ENCODE data around the gene CATSPER1.
"Not testable (repeated sequence)": the region's sequence is repeated elsewhere in the genome, so short reads cannot be mapped to it uniquely, and the experiment has no call there.

CATSPER1 gene

DNA sequence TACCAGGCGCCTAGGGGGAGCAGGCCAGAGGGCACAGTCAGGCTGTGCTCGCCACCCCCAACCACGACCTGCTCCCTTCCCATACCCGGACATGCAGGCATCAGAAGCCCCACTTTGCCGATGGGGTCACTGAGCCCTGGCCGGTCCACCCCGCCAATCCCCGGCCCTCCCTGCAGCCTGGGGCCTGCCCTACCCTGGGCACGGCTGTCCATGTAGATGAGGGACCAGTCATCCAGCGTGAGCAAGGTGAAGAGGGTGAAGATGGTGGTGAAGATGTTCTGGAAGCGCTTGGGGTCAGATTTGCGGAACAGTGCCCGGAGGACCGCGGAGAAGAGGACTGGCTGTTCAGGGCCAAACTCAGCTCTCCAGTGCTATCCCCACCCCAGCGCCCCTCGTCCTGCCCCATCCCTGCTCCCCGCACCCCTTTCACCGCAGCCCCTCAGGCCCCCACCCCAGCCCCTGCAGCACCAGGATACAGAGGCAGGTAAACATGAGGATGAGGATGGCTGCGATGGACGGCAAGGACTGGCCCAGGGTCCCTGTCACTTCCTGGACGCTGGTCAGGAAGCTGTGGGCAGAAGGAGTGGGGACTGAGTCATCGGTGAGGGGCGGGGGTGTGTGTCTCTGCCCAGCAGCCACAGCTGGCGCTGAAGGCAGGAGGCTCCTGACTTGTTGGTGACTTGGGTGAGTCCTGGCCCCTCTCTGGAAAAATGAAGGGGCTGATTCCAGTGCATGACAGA is 5.5 kb downstream of the CATSPER1 start:
- no peak for DNase-seq

GRCh38 chr11:66020212-66020611 is 6.1 kb downstream of the CATSPER1 start:
- no peak for DNase-seq

DNA sequence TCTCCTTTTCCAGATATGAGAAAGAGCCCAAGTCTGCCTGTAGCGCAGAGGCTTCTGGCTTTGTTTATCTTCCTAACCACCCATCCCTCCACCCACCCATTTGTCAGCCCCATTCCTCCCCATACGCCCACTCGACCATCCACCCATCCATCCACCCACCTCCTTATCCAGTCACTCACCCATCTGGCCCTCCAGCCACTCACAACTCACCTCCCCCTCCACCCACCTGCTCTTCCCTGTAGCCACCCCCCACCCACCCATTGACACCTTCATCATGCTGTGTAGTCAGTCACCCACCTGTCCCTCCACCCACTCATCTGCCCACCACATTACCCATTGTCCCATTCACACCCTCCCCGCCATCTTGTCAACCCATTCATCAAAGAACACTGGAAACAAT is 9.0 kb downstream of the CATSPER1 start:
- DNase-seq, result no peak

- no peak for DNase-seq
These were observed 9.5 kb downstream of the CATSPER1 start for GRCh38 chr11:66016793-66017177.

DNA sequence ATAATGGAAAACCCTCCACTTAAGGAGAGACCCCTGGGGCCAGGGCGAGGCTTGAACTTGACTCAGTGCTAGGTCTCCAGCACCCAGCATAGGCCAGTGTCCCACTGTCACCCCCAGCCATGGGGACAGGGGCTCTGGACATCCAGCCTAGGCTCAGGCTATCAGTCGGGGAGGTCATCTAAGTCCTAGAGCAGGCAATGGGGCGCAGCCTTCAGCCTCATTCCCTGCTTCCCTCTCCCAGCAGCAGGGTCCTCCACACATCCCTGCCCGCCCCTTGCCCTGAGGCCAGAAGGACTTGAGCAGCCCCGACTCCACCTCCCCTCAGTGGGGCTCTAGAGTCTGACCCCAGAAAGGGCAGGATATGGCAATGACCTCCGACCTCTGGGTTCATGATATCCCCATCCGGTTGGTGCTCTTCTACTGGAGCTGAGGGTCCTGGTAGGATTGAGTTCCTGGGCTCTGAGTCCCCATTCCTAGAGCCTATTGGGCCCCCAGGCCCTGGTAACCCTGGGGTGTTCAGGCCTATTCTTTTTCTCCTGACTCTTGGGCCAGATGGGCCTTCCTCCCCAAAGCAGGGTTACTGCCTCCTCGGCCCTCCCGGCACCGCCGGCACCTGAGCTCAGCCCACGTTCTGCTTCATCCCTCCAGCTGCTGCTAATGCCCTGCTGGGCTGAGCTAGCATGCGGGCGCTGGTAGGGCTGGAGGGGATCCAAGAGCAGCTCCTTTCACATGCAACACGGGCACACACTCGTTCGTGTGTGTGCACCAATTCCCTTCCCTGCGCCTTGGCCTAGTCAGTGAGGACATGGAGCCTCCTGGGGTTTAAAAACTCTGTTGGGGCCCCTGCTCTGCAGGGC is 10.1 kb downstream of the CATSPER1 start:
- DNase-seq, result no peak

GRCh38 chr11:66015454-66015881 is 10.8 kb downstream of the CATSPER1 start:
- DNase-seq, result no peak

- no peak for DNase-seq
These were observed 11.3 kb downstream of the CATSPER1 start for GRCh38 chr11:66014804-66015453.

DNA sequence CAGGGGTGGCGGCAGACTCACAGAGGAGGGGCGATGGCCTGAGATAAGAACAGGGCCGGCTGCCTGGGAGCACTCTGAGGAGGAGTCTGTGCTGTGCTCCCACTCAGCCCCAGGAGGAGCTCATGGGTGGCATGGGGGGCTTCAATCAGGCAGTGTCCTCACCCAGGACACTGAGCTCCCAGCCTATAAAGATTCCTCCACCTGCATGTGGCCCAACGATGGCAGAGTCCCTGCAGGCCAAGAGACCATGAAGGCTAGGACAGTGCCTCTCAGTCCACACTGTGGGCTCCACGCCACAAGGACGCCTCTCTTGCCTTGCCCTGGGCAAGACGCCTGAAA is 12.5 kb downstream of the CATSPER1 start:
- no peak for DNase-seq

DNA sequence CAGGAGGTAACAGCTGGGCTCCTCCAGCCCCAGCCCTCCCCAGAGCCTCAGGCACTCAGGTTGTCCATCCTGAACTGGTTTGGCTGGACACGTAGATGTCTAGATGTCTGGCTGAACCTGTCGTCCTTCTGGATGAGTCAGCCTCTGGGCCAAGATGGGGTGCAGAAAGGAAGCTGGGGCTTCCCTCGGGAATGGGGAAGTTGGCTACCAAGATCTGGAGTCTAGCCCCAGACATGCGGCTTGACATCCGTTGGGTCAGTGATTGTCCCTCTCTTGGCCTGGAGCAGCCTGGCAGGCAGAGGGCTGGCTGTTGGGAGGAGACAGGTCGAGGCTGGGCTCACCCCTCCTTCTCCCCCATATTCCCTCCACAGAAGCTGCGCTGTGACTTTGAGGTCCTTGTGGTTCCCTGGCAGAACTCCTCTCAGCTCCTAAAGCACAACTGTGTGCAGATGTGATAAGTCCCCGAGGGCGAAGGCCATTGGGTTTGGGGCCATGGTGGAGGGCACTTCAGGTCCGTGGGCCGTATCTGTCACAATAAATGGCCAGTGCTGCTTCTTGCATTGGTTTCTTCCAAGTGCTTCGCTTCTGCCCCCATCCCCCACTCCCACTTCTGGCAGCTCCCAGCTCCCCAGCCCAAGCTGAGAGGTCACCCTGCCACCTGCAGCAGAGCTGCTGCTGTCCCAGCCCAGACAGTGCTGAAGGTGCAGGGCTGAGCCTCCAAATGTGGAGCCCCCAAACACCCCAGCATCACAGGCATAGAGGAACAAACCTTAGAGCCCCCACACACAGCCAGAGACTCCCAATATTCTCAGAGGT is 13.1 kb downstream of the CATSPER1 start:
- no peak for DNase-seq

DNA sequence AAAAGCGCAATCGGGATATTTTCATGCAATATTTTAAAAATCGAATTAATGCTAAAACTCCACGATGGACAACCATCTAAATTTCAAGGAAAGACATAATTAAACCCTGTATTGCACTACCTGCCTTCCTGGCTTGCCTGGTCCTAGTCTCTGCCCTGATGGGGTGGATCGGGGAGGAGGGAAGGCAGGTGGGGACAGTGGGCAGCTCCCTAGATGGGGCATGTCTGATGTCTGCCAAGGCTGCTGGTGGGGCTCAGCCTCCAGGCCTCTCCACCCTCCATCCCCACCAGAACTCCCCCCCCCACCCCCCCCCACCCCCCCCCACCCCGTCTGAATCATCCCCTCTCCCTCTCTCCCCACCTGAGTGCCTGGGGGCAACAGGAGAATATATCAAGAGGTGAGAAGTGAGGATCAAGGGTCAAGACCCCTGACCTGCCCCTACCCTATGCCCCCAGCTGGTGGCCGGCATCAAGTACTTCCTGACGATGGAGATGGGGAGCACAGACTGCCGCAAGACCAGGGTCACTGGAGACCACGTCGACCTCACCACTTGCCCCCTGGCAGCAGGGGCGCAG is 13.8 kb downstream of the CATSPER1 start:
- no peak for DNase-seq

DNA sequence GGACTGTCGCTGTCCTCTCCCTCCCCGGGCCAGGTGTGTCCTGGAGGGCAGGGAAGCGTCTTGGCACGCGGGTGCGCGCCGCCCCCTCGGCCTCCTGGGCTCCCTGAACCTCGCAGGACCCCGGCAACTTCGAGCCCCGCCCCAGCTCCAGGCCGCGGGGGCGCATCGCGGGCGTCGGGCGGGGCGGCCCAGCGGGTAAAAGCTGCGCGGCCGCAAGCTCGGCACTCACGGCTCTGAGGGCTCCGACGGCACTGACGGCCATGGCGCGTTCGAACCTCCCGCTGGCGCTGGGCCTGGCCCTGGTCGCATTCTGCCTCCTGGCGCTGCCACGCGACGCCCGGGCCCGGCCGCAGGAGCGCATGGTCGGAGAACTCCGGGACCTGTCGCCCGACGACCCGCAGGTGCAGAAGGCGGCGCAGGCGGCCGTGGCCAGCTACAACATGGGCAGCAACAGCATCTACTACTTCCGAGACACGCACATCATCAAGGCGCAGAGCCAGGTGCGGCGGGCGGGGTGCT is 14.4 kb downstream of the CATSPER1 start, which contains the start of gene CST6:
Gene CST6 (plus strand): TSS at position 224 of the 519 bp plus-strand sequence. CDS start 37 bp downstream, at position 261.
- no peak for DNase-seq

DNA sequence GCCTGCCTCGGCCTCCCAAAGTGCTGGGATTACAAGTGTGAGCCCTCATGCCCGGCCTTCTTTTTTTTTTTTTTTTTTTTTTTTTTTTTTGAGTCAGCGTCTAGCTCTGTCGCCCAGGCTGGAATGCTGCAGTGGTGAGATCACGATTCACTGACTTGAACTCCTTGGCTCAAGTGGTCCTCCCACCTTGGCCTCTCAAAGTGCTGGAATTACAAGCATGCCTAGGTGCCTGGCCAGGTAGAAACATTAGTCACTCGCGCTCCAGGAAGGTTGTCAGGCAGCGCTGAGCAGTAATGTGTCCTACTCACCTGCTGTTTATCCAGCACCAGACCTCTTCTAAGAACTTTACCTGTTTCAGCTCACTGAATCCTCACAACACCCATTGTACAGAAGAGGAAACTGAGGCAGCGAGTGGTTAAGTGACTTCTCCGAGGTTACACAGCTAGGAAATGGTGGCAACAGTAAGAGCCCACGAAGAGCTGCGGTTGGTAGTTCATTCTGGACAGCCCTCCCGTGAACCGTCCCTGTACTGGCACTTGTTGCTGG is 15.0 kb downstream of the CATSPER1 start:
- no peak for DNase-seq

DNA sequence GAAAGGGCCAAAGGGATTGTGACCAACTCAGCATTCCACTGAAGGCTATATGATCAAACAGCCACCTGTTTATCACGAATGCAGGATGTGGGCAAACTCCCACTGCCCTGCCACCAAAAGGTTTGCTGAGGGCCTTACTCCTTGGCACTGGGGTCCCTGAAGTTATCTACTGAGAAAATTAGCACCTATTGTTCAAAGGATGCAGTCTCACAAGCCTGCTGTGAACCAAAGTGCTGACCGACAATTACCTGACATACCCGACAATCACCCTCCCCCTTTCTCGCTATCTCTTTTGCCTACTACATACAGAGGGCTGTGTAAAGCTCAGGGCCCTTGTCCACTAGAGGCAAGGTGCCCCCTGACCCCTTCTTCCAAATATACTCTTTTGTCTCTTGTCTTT is 16.2 kb downstream of the CATSPER1 start:
- not testable (repeated sequence) for DNase-seq

DNA sequence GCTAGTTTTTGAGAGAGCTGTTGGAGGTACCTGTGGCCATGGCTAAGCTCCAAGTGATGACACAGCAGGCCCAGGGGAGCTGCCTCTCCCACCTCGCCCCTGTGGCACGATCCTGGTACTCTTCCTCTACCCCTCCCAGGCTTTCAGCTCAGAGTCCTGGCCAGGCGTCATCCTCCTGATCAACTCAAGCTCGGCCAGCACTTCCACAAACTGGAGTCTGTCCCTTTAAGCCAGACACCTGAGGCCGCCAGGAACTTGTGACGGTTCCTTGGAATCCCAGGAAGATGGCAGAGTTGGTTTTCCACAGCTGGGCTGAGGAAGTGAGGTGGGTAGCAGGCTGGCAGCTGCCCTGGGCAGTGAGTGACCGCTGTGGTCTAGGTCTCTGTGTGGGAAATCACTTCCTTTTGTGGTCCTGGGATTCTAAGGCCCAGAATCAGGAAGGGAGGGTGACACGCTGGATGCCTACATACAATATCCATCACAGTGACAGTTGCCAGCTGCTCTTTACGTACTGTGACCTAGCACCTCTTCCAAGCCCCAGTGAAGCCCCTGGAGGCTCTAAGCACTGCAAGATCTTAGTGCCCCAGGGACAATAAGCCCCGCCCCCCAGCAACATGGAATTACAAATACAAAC is 17.7 kb downstream of the CATSPER1 start:
- DNase-seq, result no peak

DNA sequence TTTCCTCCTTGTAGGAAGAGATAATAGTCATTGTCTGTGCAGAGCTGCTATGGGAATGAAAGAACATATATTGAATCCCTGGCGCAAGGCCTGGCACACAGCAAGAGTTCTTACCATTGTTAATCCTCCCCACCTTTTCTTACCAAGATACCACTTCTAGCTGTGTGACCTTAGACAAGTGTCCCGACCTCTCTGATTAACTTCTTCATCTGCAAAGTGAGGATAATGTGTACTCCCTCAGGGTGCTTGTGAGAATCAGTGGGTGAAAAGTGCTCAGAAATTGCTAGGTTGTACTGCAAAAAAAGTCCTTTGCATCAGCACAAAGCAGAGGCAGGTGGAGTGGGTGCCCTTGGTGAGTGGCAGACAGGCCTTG is 18.2 kb downstream of the CATSPER1 start:
- no peak for DNase-seq

- no peak for DNase-seq
These were observed 19.1 kb downstream of the CATSPER1 start for GRCh38 chr11:66007201-66007634.

GRCh38 chr11:66006891-66007176 is 19.4 kb downstream of the CATSPER1 start:
- no peak for DNase-seq

DNA sequence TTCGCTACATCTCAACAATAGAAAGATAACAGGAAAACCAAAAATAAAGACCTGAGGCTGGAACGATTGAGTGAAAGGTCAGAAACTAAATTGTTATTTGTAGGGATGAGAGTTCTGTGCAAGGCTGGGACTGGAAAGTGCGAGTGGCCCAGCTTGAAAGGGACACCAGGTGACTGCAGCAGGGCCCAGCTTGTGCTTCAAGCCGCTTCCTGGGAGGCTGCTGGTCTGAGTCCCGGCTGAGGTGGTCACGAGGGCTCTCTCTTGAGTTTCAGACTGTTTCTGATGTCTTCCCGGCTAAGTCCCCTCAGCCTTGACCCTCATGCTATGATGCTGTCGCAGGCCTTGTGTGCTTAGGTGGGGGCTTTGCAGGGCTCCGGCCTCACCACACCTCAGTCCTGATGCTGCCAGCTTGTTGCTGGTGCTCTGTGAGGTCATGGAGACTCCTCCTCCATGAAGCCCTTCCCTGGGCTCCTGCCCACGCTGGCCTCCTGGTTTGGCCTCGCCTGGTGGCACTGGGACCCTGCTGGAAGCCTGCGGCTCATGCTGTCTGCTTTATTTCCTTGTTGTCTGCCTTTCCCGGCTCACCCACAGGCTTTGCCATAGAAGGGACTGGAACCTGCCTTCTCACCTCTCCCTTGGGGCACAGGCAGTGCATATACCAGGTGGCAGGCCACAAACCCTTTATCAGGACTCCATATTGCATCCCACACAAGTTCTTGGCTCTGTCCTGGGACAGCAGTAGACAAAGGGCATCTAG is 20.0 kb downstream of the CATSPER1 start:
- DNase-seq, result no peak

DNA sequence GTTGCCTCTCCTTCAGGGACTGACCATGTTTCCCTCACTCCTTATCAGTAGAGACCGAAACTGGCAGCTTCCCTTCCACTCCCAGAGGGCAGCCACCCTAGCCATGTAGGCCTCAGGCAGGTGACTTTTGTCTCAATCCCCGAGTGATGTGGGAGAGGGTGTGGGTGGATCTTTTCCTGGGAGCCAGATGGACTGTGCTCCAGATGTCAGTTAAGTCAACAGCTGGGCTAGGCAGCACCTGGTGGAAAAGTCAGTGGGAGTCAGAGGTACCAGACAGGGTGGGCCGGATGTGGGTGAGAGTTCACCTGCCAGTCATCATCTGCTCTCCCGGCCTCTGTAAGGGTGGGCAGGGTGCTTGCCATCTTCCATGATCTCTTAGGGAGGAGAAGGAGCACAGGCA is 22.1 kb downstream of the CATSPER1 start:
- no peak for DNase-seq

- DNase-seq, result no peak
These were observed 23.0 kb downstream of the CATSPER1 start for GRCh38 chr11:66003291-66003690.

Data from cerebellar nuclear complex (tissue), 1 donor.